Prostate gland (tissue), 2 donors: ENCODE measurements around the gene MORC2.

ENCODE experiments used
- CTCF ChIP-seq, 4 experiments: fragments of 200-600 bp in 2 of 4; fragments of 450-650 bp in 2 of 4; sonication (generic) in 2 of 4; IDR thresholded peaks; 1 replicate in 3 of 4; 2 replicates in 1 of 4; pipeline ENCODE4 v1.5.1; 2016 to 2019; ENCODE audit warnings: antibody characterized with exemption in 4 of 4, mild to moderate bottlenecking in 2 of 4, moderate library complexity in 2 of 4
- POLR2AphosphoS5 ChIP-seq: sonication (generic); formaldehyde crosslinking; IDR thresholded peaks from one replicate; pipeline ENCODE4 v1.6.1; 2017; ENCODE audit warnings: antibody characterized with exemption

- TF ChIP-seq CTCF (IDR thresholded peaks at IDR 0.05): no peak
- TF ChIP-seq POLR2AphosphoS5: no peak
Observed at GRCh38 chr22:30876221-30876751, 92.3 kb downstream of the MORC2 start.
